ENCODE data around the gene SST. TPM values are rescaled to one million over a fixed set of nuclear protein-coding genes. Genes with fewer than 3 reads are reported as not detected.

Gene SST
- total and polyA plus RNA-seq, 2 experiments from 2014 or later, result 6.0 to 10.1 TPM

DNA sequence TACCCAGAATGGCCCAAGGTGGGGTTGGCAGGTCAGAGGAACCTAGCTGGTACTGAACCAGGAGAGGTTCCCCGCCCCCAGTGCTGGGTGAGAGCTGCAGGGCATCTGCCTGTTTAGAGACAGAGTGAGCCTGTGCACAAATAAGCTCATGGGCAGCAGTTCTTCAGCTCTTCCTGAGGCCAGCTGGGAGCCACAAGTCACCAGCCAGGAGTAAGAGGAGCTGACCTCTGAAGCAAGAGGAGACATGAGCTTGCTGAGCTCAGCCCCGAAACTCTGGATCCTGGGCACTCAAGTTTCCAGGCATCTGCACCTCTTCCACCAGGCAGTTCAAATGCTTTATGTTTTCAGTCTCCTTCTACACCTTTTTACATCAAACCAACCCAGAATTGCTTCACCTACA is 30.1 kb upstream of the SST start:
- Histone ChIP-seq H3K27ac (no peak overlapping the region), H3K36me3 (no peaks in the 10 kb centered on the region), H3K27me3 (no peaks in the 10 kb centered on the region), H3K4me3 (no peak overlapping the region), H3K9me3 (ENCODE audit: low read depth) (no peaks in the 10 kb centered on the region), H3K4me1 (ENCODE audit: low read depth) (no peaks in the 10 kb centered on the region)
- no peak for TF ChIP-seq CTCF (IDR thresholded peaks at IDR 0.05; ENCODE audit: low read depth, low read length)
- DNase-seq (ENCODE audit: low read depth in 1 of 2, low spot score in 1 of 2), result no peak

GRCh38 chr3:187698499-187699399 is 28.6 kb upstream of the SST start:
- no peak overlapping the region for H3K4me3 ChIP-seq
- peaks cover 1% of the 10 kb centered on the region for H3K27me3 ChIP-seq
- H3K4me1 ChIP-seq (ENCODE audit: low read depth), result no peaks in the 10 kb centered on the region
- TF ChIP-seq CTCF (IDR thresholded peaks at IDR 0.05; ENCODE audit: low read depth, low read length), result no peak
- no peak for DNase-seq (ENCODE audit: low read depth in 1 of 2, low spot score in 1 of 2)
- no peak overlapping the region for H3K27ac ChIP-seq
- H3K36me3 ChIP-seq, result no peaks in the 10 kb centered on the region
- no peaks in the 10 kb centered on the region for H3K9me3 ChIP-seq (ENCODE audit: low read depth)

GRCh38 chr3:187696021-187696420 is 25.8 kb upstream of the SST start:
- no peak overlapping the region for H3K27ac ChIP-seq
- no peak for DNase-seq (ENCODE audit: low read depth in 1 of 2, low spot score in 1 of 2)
- no peak overlapping the region for H3K4me3 ChIP-seq
- TF ChIP-seq CTCF (IDR thresholded peaks at IDR 0.05; ENCODE audit: low read depth, low read length), result no peak
- no peaks in the 10 kb centered on the region for H3K9me3 ChIP-seq (ENCODE audit: low read depth)
- H3K27me3 ChIP-seq, result peaks cover 4% of the 10 kb centered on the region
- H3K36me3 ChIP-seq, result no peaks in the 10 kb centered on the region
- H3K4me1 ChIP-seq (ENCODE audit: low read depth), result no peaks in the 10 kb centered on the region

DNA sequence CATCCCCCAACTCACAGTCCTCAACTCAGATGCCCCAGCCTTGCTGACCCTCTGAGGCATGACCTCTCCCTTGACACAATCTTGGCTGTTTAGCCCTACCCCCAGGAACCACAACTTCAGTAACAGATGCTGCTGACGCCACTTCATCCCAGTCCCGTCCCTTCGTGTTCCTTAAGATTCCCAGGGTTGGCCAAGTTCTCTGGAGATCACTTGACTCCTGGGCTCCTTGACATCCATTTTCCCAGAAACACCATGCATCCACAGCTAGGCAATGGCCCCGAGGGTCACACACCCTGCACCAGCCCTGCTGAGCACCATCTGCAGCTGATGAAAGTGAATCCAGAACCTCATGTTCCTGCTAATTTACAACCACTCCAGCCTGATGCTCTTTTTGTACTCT is 25.3 kb upstream of the SST start:
- no peaks in the 10 kb centered on the region for H3K4me1 ChIP-seq (ENCODE audit: low read depth)
- H3K9me3 ChIP-seq (ENCODE audit: low read depth), result no peaks in the 10 kb centered on the region
- DNase-seq (ENCODE audit: low read depth in 1 of 2, low spot score in 1 of 2), result peak in 1 of 2 donors; percentile 32
- no peaks in the 10 kb centered on the region for H3K36me3 ChIP-seq
- no peak overlapping the region for H3K27ac ChIP-seq
- peaks cover 4% of the 10 kb centered on the region for H3K27me3 ChIP-seq
- no peak for TF ChIP-seq CTCF (IDR thresholded peaks at IDR 0.05; ENCODE audit: low read depth, low read length)
- no peak overlapping the region for H3K4me3 ChIP-seq

GRCh38 chr3:187694801-187695200 is 24.6 kb upstream of the SST start:
- Histone ChIP-seq H3K9me3 (ENCODE audit: low read depth) (no peaks in the 10 kb centered on the region), H3K4me1 (ENCODE audit: low read depth) (no peaks in the 10 kb centered on the region), H3K36me3 (no peaks in the 10 kb centered on the region), H3K4me3 (no peak overlapping the region), H3K27ac (no peak overlapping the region), H3K27me3 (peaks cover 4% of the 10 kb centered on the region)
- no peak for TF ChIP-seq CTCF (IDR thresholded peaks at IDR 0.05; ENCODE audit: low read depth, low read length)
- peak in 1 of 2 donors; percentile 79 for DNase-seq (ENCODE audit: low read depth in 1 of 2, low spot score in 1 of 2)
